SK-N-MC (cell line): ENCODE data around the gene EPB41L4B.

Experiments
- EZH2 ChIP-seq: fragments of 200-600 bp; sonication (generic); IDR thresholded peaks from one replicate; pipeline ENCODE4 v1.6.1; 2017; ENCODE audit warnings: antibody characterized with exemption
- FOXP2 ChIP-seq: optimal IDR thresholded peaks from 2 replicates; pipeline ENCODE3; 2011; ENCODE audit warnings: mild to moderate bottlenecking, moderate library complexity; ENCODE audit not compliant: insufficient read depth; ENCODE audit errors: extremely low read length, control extremely low read depth
- POLR2AphosphoS5 ChIP-seq: IDR thresholded peaks from 2 replicates; pipeline ENCODE4 v1.6.1; 2012; ENCODE audit warnings: mild to moderate bottlenecking, low read depth, low read length, borderline replicate concordance

DNA sequence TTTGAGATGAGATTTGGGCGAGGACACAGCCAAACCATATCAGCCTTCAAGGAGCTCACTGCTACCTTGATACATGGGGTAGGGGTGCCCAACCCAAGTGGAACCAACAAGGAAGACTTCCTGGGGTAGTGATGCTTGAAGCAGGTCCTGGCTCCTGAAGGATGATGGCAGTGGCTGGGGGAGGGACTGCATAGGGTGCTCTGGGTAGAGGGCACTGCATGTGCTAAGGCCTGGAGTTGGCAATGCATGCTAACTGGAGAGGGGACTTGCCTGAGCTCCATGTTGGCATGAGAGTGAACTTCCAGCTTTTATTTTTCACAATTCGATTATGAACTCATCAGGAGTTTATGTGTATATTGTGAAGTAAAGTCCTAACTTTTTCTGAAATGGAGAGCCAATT, 95.2 kb downstream of the EPB41L4B start:
- TF ChIP-seq POLR2AphosphoS5: no peak
- TF ChIP-seq EZH2: no peak
- TF ChIP-seq FOXP2: no peak
